ENCODE measurements around the gene DEAF1.

DEAF1 gene

GRCh38 chr11:721247-721740, 26.3 kb upstream of the DEAF1 start:
- no peak for DNase-seq (ENCODE audit: low spot score)

DNA sequence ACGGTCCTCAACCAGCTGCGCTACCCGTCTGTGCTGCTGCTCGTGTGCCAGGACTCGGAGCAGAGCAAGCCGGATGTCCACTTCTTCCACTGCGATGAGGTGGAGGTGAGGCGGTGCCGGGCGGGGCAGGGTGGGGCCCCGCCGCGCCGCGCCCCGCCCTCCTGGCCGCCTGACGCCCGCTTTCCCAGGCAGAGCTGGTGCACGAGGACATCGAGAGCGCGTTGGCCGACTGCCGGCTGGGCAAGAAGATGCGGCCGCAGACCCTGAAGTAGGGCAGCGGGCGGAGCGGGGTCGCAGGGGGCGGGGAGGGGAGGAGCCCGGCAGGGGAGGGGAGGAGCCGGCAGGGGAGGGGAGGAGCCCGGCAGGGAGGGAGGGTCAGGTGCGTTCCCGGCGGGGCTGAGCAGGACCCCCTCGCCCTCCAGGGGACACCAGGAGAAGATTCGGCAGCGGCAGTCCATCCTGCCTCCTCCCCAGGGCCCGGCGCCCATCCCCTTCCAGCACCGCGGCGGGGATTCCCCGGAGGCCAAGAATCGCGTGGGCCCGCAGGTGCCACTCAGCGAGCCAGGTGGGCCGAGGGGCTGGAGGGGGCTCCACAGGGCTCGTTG, 25.7 kb upstream of the DEAF1 start:
- no peak for DNase-seq (ENCODE audit: low spot score)

- no peak for DNase-seq (ENCODE audit: low spot score)
Observed at GRCh38 chr11:720017-720641, 25.1 kb upstream of the DEAF1 start.

GRCh38 chr11:719214-720016, 24.4 kb upstream of the DEAF1 start:
- no peak for DNase-seq (ENCODE audit: low spot score)

DNA sequence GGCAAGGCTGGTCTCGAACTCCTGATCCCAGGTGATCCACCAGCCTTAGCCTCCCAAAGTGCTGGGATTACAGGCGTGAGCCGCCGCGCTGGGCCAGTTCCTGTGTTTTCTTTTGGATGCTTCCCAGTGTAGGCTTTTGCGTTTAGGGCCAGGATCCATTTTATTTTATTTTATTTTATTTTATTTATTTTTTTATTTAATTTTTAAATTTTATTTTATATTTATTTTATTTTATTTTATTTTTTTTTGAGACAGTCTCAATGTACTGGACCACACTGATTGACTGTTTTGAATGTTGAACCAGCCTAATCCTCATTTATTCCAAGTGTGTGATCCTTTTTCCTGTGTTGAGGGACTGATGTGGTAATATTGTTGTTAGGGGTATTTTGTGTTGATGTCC, 19.4 kb upstream of the DEAF1 start:
- no peak for DNase-seq (ENCODE audit: low spot score)

DNA sequence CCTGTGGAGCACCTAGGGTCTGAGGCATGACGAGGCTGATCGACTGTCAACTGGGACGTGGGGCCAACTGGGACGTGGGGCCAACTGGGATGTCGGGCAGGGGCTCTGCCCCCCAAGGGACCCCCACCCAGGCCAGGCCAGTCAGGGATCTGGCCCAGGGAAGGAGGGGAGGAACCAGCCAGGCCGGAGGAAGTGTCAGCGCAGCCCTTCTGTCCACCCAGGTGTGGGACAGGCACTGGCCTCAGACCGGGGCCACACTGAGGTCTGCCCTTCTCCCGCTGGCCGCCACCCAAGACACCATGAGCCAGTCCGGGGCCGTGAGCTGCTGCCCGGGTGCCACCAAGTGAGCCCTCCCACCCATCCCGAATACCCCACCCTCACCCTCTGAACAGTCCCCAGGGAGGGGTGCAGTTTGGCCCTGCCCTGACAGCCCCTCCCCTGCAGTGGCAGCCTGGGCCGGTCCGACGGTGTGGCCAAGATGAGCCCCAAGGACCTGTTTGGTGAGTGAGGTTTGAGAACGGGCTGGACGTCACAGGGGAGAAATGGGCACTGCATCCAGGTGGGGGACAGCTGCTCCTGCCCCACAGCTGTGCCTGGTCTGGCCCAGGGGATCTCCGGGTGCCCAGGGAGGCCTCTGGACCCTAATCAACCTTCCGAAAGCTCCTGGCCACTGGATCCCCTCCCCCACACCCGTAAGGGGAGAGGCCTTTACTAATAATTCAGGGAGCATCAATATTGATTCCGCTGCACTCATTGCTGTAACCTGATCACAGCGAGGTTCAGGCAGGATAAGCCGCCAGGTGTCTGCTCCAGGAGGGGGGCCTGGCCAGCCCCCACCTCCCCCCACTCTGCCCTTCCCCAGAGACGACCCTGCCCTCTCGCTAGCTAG, 14.3 kb upstream of the DEAF1 start:
- DNase-seq (ENCODE audit: low spot score) = no peak

GRCh38 chr11:708511-708910, 13.5 kb upstream of the DEAF1 start:
- DNase-seq (ENCODE audit: low spot score) = no peak

- no peak for DNase-seq (ENCODE audit: low spot score)
Observed at GRCh38 chr11:707817-708420, 12.9 kb upstream of the DEAF1 start.

DNA sequence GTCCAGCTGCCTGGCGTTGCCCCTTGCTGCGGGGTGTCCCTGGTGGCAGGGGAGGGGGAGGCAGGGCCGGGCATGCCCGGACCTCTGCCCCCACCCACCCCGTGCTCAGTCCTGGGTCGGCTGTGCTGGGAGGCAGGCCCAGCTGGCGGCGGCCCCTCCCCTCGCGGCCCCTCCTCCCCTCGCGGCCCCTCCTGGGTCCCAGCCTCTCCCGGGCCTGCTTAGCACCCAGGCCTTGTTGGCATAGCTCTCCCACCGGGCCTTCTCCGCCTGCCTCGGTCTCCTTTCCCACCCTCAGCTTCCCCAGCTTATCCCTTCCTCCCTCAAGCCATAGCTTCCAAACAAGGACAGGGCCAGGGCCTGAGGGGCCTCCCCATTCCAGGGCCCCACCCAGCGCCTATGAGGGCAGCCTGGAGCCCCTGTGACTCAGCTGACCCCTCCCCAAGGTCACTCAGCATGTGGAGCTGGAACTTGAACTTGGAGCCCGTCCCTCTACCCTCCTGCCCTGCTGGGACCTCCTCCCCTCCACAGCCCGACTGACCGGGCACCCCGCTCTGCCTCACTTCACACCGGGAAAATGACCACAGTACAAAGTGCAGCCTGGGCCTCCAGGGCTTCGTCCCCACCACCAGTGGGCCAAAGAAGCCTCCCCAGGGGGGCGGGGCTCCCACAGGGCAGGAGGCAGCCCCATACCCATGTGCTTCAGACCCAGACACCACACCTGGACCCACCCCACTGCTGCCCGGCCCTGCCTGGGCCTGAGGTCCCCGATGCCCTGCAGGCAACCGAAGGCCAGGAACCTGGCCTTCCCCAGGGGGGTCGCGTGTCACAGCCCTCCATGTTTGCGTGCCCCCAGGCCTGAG, 12.2 kb upstream of the DEAF1 start:
- DNase-seq (ENCODE audit: low spot score) = no peak

DNA sequence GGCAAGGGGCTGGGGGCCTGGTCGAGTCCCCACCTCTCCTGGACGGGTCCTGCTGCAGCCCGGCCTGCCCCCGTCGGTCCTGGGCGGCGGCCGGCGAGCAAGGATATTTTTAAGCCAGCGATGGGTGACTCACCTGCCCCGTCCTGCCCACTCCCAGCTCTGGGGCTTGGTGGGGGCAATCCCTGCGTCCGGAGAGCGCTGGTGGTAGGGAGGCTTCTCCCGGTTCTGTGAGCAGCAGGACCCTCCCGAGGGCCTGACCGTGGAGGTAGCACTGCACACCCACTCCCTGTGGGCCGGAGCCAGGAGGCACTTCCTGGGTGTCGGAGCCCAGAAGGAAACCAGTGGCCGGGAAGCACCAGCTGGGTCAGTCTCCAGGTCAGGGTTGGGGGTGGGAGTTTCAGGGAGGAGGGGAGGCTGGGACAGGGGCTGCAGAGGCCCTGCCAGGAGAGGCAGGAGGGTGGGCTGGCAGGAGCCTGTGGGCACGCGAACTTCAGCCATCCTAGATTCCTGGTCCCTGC, 11.5 kb upstream of the DEAF1 start:
- no peak for DNase-seq (ENCODE audit: low spot score)

- no peak for DNase-seq (ENCODE audit: low spot score)
Observed at GRCh38 chr11:705646-706438, 10.8 kb upstream of the DEAF1 start, which contains the start of gene EPS8L2. TSS of gene EPS8L2 (plus strand) at chr11:706231. CDS start at chr11:709408, 3,177 bp downstream.

DNA sequence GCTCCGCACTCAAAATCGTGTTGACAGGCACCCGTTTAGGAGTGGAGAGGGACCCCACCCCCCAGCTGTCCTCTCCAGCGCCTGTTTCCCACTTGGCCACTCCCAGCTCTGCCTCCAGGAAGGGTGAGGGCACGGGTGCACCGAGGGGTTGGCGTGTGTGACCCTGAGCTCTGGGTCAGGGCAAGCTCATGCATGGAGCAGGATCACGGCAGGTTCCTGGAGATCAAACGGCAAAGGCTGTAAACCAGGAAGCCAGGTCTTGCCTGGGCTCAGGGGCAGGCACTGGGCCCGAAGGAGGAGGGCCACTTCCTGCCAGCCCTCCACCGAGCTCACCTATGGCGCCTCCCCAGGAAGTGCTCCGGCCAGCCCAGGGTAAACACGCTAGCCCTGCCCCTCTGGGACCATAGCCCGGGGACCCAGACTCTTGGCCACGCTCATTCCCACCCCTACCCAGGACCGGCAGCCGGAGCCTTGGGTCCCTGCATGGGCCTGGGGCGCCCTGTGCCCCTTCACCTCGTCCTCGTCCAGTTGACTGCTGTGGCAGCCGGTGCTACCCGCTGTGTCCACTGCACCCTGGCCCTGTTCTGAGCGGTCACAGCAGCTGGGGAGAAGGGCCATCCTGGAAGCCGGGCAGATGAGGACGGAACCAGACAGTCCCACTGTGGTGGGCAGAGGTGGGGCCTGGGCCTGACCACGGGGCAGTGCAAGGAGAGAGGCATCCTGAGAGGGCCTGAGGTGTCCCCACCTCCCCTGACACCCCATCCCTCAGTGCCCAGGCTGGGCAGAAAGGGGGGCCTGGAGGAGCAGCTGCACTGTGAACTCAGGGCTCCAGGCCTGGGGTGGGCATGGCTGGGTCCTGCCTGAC, 10.0 kb upstream of the DEAF1 start:
- no peak for DNase-seq (ENCODE audit: low spot score)

DNA sequence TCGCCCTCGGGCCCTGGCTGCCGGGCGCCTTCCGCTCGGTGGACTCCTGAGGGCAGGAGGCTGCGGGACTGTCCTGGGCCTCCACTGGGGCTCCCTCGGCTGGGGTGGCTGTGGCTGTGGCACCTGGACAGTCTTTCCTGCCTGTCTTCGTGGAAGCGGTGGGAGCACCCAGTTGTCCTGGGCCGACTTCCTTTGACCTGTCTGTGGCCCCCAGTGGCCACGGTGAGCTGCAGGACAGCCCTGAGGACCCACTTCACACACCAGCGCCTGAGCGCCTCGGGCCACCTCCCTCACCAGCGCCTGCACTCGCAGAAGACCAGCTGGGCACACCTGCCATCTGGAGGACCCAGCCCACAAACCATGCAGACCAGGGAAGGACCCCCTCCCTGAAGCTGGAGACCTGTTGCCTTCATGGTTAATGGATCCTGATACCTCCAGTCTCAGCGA, 9.2 kb upstream of the DEAF1 start:
- DNase-seq (ENCODE audit: low spot score) = no peak

GRCh38 chr11:703506-703905, 8.5 kb upstream of the DEAF1 start:
- no peak for DNase-seq (ENCODE audit: low spot score)

GRCh38 chr11:702462-703461, 7.7 kb upstream of the DEAF1 start:
- DNase-seq (ENCODE audit: low spot score) = no peak

- no peak for DNase-seq (ENCODE audit: low spot score)
Observed at GRCh38 chr11:701741-702461, 6.9 kb upstream of the DEAF1 start.

- DNase-seq (ENCODE audit: low spot score) = no peak
Observed at GRCh38 chr11:699753-700152, 4.7 kb upstream of the DEAF1 start.

Measured in kidney capillary endothelial cell (primary cell).